ENCODE measurements around the gene THAP3. TPM values are rescaled to one million over a fixed set of nuclear protein-coding genes. Genes with fewer than 3 reads are reported as not detected.

The THAP3 gene
- total RNA-seq, 2 donors from 2014 or later = 13.0 to 22.4 TPM

DNA sequence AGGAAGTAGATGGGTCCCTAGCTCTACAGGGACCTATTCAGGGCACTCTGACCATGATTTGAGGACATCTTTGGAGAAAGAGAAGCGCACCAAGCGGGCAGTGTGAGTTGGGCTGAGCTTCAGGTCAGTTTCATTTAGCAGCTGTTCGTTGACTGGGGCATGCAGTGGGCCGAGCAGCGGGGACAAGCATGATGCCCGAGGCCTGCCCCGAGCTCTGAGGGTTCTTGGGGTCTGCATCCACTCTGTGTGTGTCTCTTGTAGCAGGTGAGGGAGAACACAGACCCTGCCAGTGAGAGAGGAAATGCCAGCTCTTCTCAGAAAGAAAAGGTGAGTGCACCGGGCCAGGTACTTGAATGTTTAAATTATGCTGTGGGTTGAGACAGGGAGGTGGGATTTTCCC lies 5.4 kb downstream of the THAP3 start:
- Mint-ChIP-seq H3K4me1 (no peaks in the 10 kb centered on the region), H3K27ac (no peak overlapping the region), H3K4me3 (no peak overlapping the region), H3K9me3 (no peaks in the 10 kb centered on the region), H3K27me3 (ENCODE audit: insufficient read depth) (no peaks in the 10 kb centered on the region), H3K36me3 (ENCODE audit: low read depth) (peaks cover 57% of the 10 kb centered on the region)
- Histone ChIP-seq H3K4me1 (ENCODE audit: control insufficient read depth, insufficient read depth, low read length) (no peaks in the 10 kb centered on the region), H3K27me3 (ENCODE audit: control insufficient read depth, insufficient read depth, low read length, poor library complexity, severe bottlenecking) (no peaks in the 10 kb centered on the region), H3K27ac (ENCODE audit: low read depth, low read length) (no peak overlapping the region), H3K9ac (ENCODE audit: extremely low read depth, low read length, poor library complexity, severe bottlenecking) (no peak overlapping the region), H3K36me3 (ENCODE audit: control insufficient read depth, insufficient read depth, low read length) (peaks cover 51% of the 10 kb centered on the region), H3K4me3 (ENCODE audit: low read length) (no peak overlapping the region), H3K9me3 (ENCODE audit: control insufficient read depth, low read length) (no peaks in the 10 kb centered on the region)
- TF ChIP-seq, protein P1, sequence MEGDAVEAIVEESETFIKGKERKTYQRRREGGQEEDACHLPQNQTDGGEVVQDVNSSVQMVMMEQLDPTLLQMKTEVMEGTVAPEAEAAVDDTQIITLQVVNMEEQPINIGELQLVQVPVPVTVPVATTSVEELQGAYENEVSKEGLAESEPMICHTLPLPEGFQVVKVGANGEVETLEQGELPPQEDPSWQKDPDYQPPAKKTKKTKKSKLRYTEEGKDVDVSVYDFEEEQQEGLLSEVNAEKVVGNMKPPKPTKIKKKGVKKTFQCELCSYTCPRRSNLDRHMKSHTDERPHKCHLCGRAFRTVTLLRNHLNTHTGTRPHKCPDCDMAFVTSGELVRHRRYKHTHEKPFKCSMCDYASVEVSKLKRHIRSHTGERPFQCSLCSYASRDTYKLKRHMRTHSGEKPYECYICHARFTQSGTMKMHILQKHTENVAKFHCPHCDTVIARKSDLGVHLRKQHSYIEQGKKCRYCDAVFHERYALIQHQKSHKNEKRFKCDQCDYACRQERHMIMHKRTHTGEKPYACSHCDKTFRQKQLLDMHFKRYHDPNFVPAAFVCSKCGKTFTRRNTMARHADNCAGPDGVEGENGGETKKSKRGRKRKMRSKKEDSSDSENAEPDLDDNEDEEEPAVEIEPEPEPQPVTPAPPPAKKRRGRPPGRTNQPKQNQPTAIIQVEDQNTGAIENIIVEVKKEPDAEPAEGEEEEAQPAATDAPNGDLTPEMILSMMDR (conservative IDR thresholded peaks at IDR 0.05) = no peak
- 92 to 95% methylated on average over 7 to 8 of the region's 8 CpGs for whole genome bisulfite sequencing, 2 experiments (ENCODE audit: insufficient coverage in 1 of 2, insufficient read length in 1 of 2)
- no peak for DNase-seq

DNA sequence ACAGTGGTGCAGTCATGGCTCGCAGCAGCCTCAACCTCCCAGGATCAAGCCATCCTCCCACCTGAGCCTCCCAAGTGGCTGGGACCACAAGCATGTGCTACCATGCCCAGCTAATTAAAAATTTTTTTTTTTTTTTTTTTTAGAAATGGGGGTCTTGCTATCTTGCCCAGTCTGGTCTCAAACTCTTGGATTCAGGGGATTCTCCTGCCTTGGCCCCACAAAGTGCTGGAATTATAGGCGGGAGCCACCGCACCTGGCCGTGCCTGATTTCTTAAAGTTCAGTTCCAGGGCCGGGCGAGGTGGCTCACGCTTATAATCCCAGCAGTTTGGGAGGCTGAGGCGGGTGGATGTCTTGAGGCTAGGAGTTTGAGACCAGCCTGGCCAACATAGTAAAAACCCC lies 6.4 kb downstream of the THAP3 start:
- TF ChIP-seq, protein P1 (conservative IDR thresholded peaks at IDR 0.05) = no peak
- no peak overlapping the region for H3K27ac Mint-ChIP-seq
- Histone ChIP-seq H3K27me3 (ENCODE audit: control insufficient read depth, insufficient read depth, low read length, poor library complexity, severe bottlenecking) (no peaks in the 10 kb centered on the region), H3K36me3 (ENCODE audit: control insufficient read depth, insufficient read depth, low read length) (peaks cover 54% of the 10 kb centered on the region), H3K4me3 (ENCODE audit: low read length) (no peak overlapping the region), H3K9ac (ENCODE audit: extremely low read depth, low read length, poor library complexity, severe bottlenecking) (no peak overlapping the region), H3K27ac (ENCODE audit: low read depth, low read length) (no peak overlapping the region), H3K9me3 (ENCODE audit: control insufficient read depth, low read length) (no peaks in the 10 kb centered on the region), H3K4me1 (ENCODE audit: control insufficient read depth, insufficient read depth, low read length) (no peaks in the 10 kb centered on the region)
- no peaks in the 10 kb centered on the region for H3K9me3 Mint-ChIP-seq
- DNase-seq = no peak
- H3K27me3 Mint-ChIP-seq (ENCODE audit: insufficient read depth) = no peaks in the 10 kb centered on the region
- peaks cover 61% of the 10 kb centered on the region for H3K36me3 Mint-ChIP-seq (ENCODE audit: low read depth)
- H3K4me1 Mint-ChIP-seq = no peaks in the 10 kb centered on the region
- no peak overlapping the region for H3K4me3 Mint-ChIP-seq
- 92 to 100% methylated on average over 2 to 7 of the region's 8 CpGs for WGBS, 2 experiments (ENCODE audit: insufficient coverage in 1 of 2, insufficient read length in 1 of 2)

DNA sequence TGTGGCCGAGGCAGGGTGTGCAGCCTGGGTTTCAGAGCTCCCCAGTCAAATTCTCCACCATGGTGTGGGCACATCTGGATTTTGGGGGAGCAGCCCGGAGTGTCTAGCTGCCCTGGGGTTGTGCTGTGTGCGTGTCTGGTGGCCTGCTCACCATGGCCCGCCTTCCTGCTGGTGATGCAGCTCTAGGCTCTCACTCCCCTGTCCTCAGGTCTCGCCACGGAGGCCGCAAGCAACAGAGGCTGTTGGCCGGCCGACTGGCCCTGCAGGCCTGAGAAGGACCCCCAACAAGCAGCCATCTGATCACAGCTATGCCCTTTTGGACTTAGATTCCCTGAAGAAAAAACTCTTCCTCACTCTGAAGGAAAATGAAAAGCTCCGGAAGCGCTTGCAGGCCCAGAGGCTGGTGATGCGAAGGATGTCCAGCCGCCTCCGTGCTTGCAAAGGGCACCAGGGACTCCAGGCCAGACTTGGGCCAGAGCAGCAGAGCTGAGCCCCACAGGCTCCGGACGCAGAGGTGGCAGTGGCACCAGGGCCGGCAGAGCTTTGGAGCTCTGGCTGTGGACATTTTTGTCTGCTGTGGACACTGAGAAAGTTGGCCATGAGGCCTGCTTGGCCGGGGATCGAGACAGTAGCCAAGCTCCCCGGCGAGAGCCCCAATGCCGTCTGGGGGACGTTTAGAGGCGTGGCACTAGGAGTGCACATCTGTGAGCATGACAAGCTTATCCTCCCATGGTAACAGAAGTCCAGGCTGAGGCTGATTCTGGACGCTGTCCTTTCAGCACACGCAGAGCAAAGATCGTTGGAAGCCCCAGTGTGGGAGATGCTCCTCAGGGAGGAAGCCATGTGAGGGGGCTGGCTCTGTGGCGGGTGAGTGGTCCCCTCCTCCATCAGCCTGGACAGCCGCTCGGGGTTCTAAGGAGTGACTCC lies 8.2 kb downstream of the THAP3 start:
- Histone ChIP-seq H3K9ac (ENCODE audit: extremely low read depth, low read length, poor library complexity, severe bottlenecking) (no peak overlapping the region), H3K4me1 (ENCODE audit: control insufficient read depth, insufficient read depth, low read length) (no peaks in the 10 kb centered on the region), H3K36me3 (ENCODE audit: control insufficient read depth, insufficient read depth, low read length) (peaks cover 59% of the 10 kb centered on the region), H3K4me3 (ENCODE audit: low read length) (no peak overlapping the region), H3K27ac (ENCODE audit: low read depth, low read length) (no peak overlapping the region), H3K27me3 (ENCODE audit: control insufficient read depth, insufficient read depth, low read length, poor library complexity, severe bottlenecking) (no peaks in the 10 kb centered on the region), H3K9me3 (ENCODE audit: control insufficient read depth, low read length) (no peaks in the 10 kb centered on the region)
- Mint-ChIP-seq H3K36me3 (ENCODE audit: low read depth) (peaks cover 65% of the 10 kb centered on the region), H3K4me1 (no peaks in the 10 kb centered on the region), H3K9me3 (no peaks in the 10 kb centered on the region), H3K27me3 (ENCODE audit: insufficient read depth) (no peaks in the 10 kb centered on the region), H3K27ac (no peak overlapping the region), H3K4me3 (no peak overlapping the region)
- TF ChIP-seq, protein P1 (conservative IDR thresholded peaks at IDR 0.05) = no peak
- DNase-seq = no peak
- 94% methylated on average over 22 to 29 of the region's 30 CpGs for WGBS, 2 experiments (ENCODE audit: insufficient coverage in 1 of 2, insufficient read length in 1 of 2)

Data from endodermal cell (in vitro differentiated cells).